A549 treated with dexamethasone at 1 μM for 4 hours (cell line): ENCODE results near the gene STARD3. TPM values are rescaled to one million over a fixed set of nuclear protein-coding genes. Genes with fewer than 3 reads are reported as not detected.

ENCODE experiments used
- total RNA-seq: library from RNA; stranded (reverse); fragments of 200-300 nt; extraction: Qiagen RNA extraction; gene quantifications from 5 replicates; pipeline ENCODE4 v1.2.3, GENCODE V29; 2022

STARD3 gene
- 34.5 to 66.2 TPM (median 64.6 TPM) in 5 replicates for total RNA-seq

GRCh38 chr17:39636927-39637736 is at the start of gene STARD3:
STARD3 (plus strand) TSS chr17:39637144; CDS start chr17:39653532, 16,388 bp downstream.

DNA sequence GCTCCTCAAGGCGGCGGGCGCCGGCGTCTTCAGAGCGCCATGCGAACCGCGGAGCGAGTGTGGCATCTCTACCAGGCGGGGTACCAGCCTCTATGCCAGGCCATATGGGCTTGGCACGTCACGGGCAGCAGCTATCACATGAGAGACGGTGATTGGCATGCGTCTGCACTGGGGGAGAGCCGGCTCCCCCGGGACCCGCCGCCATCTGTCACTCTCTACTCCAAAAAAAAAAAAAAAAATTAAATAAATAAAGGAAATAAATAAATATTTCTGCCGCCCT is 29.2 kb upstream of the STARD3 start, which contains the start of gene NEUROD2:
TSS of gene NEUROD2 (minus strand) at position 70 of the 280 bp plus-strand sequence. CDS start 1,321 bp downstream, outside the sequence.

GRCh38 chr17:39626171-39627046 is 10.5 kb upstream of the STARD3 start, which contains the start of gene PPP1R1B:
PPP1R1B (plus strand) TSS chr17:39626952; CDS start chr17:39627393, 441 bp downstream.

GRCh38 chr17:39664581-39665561 is 27.9 kb downstream of the STARD3 start, which contains the start of gene TCAP:
TCAP (plus strand) TSS chr17:39665349; CDS start chr17:39665360, 11 bp downstream.

GRCh38 chr17:39667945-39668924 is 31.3 kb downstream of the STARD3 start, which contains the start of gene PNMT:
PNMT (plus strand) TSS chr17:39668453; CDS start chr17:39668476, 23 bp downstream.

GRCh38 chr17:39687546-39688474 is 50.9 kb downstream of the STARD3 start, which contains the start of gene PGAP3:
PGAP3 (minus strand) TSS chr17:39688057; CDS start chr17:39688014, 43 bp downstream.

GRCh38 chr17:39699818-39700147 is 62.8 kb downstream of the STARD3 start, which contains the start of gene ERBB2:
ERBB2 (plus strand) TSS chr17:39700064; CDS start chr17:39700239, 175 bp downstream.

Other genes with a start within 250 kb of the STARD3 start
- 6.4 to 10.0 TPM (median 8.0 TPM) in 5 replicates for gene FBXL20, start 235.5 kb upstream of the STARD3 start, total RNA-seq
- 26.6 to 41.0 TPM (median 36.5 TPM) in 5 replicates for gene MED1, start 185.9 kb upstream of the STARD3 start, total RNA-seq
- gene CDK12, start 175.7 kb upstream of the STARD3 start, total RNA-seq = 26.6 to 46.2 TPM (median 41.7 TPM) in 5 replicates
- gene NEUROD2, start 29.2 kb upstream of the STARD3 start, total RNA-seq = not detected in 5 replicates
- 0.09 to 0.21 TPM (median 0.14 TPM) in 5 replicates for gene PPP1R1B, start 10.2 kb upstream of the STARD3 start, total RNA-seq
- 0.53 to 1.1 TPM (median 0.92 TPM) in 5 replicates for gene TCAP, start 28.2 kb downstream of the STARD3 start, total RNA-seq
- gene PNMT, start 31.3 kb downstream of the STARD3 start, total RNA-seq = 0.27 to 0.82 TPM (median 0.52 TPM) in 5 replicates
- 6.9 to 8.0 TPM (median 7.5 TPM) in 5 replicates for gene PGAP3, start 50.9 kb downstream of the STARD3 start, total RNA-seq
- 22.8 to 36.6 TPM (median 33.4 TPM) in 5 replicates for gene ERBB2, start 62.9 kb downstream of the STARD3 start, total RNA-seq
- gene MIEN1, start 93.4 kb downstream of the STARD3 start, total RNA-seq = 79.9 to 98.8 TPM (median 83.5 TPM) in 5 replicates
- gene GRB7, start 100.8 kb downstream of the STARD3 start, total RNA-seq = 3.5 to 5.7 TPM (median 4.8 TPM) in 5 replicates
- gene IKZF3, start 227.2 kb downstream of the STARD3 start, total RNA-seq = not detected in 5 replicates
- gene ZPBP2, start 231.1 kb downstream of the STARD3 start, total RNA-seq = not detected in 5 replicates